HUES6 (cell line): ENCODE measurements around the gene TTC21B.

Source experiments
- H3K27ac ChIP-seq: 2 replicates; pipeline ENCODE4 v1.7.0; 2013; ENCODE audit warnings: low read depth, mild to moderate bottlenecking, low read length, inconsistent platforms
- H3K27me3 ChIP-seq: 2 replicates; pipeline ENCODE4 v1.6.1; 2013; ENCODE audit warnings: low read length; ENCODE audit not compliant: control insufficient read depth, insufficient read depth
- H3K36me3 ChIP-seq: 2 replicates; pipeline ENCODE4 v1.6.1; 2013; ENCODE audit warnings: low read length; ENCODE audit not compliant: control insufficient read depth, insufficient read depth
- H3K4me1 ChIP-seq: 2 replicates; pipeline ENCODE4 v1.6.1; 2013; ENCODE audit warnings: low read length; ENCODE audit not compliant: control insufficient read depth, insufficient read depth
- H3K4me3 ChIP-seq: 2 replicates; pipeline ENCODE4 v1.5.1; 2013; ENCODE audit warnings: low read depth, low read length
- H3K9ac ChIP-seq: one replicate; pipeline ENCODE4 v1.6.1; 2013; ENCODE audit warnings: mild to moderate bottlenecking, low read length
- H3K9me3 ChIP-seq: 2 replicates; pipeline ENCODE4 v1.6.1; 2013; ENCODE audit warnings: low read depth, low read length; ENCODE audit not compliant: control insufficient read depth, insufficient read depth

The TTC21B gene

DNA sequence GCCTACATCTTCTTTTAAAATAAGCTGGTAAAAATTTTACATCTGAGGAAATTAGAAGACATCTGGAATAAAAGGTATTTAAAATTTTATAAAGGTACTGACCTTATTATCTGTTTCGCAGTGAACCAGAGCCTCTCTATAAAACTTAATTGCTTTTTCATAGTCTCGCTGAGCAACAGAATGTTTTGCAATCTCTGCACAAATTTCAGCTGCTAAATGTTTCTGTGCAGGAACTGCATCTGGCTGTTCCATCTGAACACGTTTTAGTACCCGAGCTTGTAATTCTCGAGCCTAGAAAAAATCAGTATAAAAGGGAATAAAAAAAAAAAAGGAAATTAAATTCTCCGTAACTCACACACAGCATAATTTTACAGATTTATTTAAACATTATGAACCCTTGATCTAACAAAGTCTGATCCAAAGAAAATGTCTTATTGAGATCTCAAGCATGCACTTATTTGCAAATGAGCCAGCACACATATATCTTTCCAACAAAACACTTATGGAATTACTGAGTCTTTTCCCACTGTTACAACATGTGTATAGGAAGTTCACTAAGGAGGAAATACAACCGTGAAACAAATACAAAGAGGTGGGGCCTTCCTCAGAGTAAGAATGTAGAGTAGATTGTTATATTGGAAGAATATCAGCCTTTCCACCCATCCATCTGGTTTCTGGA lies 51.8 kb downstream of the TTC21B start:
- Histone ChIP-seq H3K36me3 (peaks cover 49% of the 10 kb centered on the region), H3K4me3 (no peak overlapping the region), H3K27ac (no peak overlapping the region), H3K27me3 (no peaks in the 10 kb centered on the region), H3K9ac (no peak overlapping the region), H3K4me1 (no peaks in the 10 kb centered on the region), H3K9me3 (no peaks in the 10 kb centered on the region)

DNA sequence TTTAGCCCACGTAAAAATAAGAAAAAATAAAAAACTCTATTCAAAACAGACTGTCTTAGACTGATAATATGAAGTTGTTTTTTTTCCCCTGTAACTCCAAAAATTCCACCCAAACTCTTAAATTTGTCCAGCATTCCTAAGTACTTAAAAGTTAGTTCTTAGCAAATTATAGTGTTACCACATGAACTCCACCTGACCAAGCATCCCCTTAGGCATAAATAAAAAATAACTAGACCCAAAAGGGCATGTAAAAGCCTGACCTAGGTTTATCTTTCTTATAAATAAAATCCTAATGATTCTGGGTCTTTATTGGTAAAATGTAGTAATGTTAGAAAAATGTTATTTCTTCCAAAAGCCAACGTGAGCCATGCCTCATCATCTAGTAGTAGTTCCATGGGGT lies 54.3 kb downstream of the TTC21B start:
- no peaks in the 10 kb centered on the region for H3K27me3 ChIP-seq
- no peaks in the 10 kb centered on the region for H3K4me1 ChIP-seq
- no peaks in the 10 kb centered on the region for H3K9me3 ChIP-seq
- H3K36me3 ChIP-seq = peaks cover 53% of the 10 kb centered on the region
- H3K27ac ChIP-seq = no peak overlapping the region
- no peak overlapping the region for H3K9ac ChIP-seq
- H3K4me3 ChIP-seq = no peak overlapping the region

DNA sequence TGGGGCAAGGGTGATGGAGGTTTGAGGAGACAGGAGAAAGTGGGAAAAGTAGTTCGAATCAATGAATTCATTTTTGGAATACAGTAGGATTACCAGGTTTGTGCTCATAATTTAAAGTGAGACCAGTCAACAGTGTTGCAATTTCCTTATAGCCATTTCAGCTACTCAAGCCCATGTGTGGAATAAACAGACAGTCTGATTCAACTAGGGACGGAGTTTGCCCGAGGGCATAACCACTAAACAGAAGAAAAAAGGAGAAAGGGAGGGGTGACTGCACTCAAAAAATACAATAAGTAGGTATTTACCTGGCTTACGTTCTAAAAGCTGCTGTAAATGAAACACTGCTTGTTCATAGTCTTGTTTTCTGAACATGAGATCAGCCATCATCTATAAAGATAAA lies 55.2 kb downstream of the TTC21B start:
- peaks cover 59% of the 10 kb centered on the region for H3K36me3 ChIP-seq
- no peak overlapping the region for H3K27ac ChIP-seq
- H3K4me1 ChIP-seq = no peaks in the 10 kb centered on the region
- H3K27me3 ChIP-seq = no peaks in the 10 kb centered on the region
- no peaks in the 10 kb centered on the region for H3K9me3 ChIP-seq
- no peak overlapping the region for H3K4me3 ChIP-seq
- H3K9ac ChIP-seq = no peak overlapping the region

- Histone ChIP-seq H3K36me3 (peaks cover 61% of the 10 kb centered on the region), H3K9me3 (no peaks in the 10 kb centered on the region), H3K27me3 (no peaks in the 10 kb centered on the region), H3K9ac (no peak overlapping the region), H3K27ac (no peak overlapping the region), H3K4me3 (no peak overlapping the region), H3K4me1 (no peaks in the 10 kb centered on the region)
These were observed 55.9 kb downstream of the TTC21B start for GRCh38 chr2:165897726-165898125.

GRCh38 chr2:165897074-165897473 lies 56.5 kb downstream of the TTC21B start:
- Histone ChIP-seq H3K9ac (no peak overlapping the region), H3K4me1 (no peaks in the 10 kb centered on the region), H3K27ac (no peak overlapping the region), H3K9me3 (no peaks in the 10 kb centered on the region), H3K36me3 (peaks cover 63% of the 10 kb centered on the region), H3K4me3 (no peak overlapping the region), H3K27me3 (no peaks in the 10 kb centered on the region)

DNA sequence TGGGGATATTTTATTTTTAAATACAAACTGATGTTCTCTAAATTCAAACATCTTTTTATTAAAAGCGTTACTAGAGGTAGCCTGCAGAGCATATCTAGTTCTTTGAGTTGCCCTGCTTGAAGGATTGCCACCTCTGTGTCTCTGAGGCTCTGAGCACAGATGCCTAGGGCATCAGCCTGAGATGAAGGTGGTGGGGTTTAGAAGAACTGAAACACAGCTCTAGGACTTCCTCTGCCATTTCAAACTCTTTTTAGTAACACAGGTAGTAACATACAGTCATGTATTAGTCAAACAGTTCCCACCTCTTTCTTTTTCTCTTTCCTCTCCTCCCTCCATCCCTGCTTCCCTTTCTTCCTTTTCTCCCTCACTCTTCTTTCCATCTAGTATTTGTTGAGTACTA lies 57.6 kb downstream of the TTC21B start:
- no peak overlapping the region for H3K27ac ChIP-seq
- H3K36me3 ChIP-seq = peaks cover 55% of the 10 kb centered on the region
- no peak overlapping the region for H3K9ac ChIP-seq
- no peak overlapping the region for H3K4me3 ChIP-seq
- H3K4me1 ChIP-seq = no peaks in the 10 kb centered on the region
- no peaks in the 10 kb centered on the region for H3K27me3 ChIP-seq
- no peaks in the 10 kb centered on the region for H3K9me3 ChIP-seq

DNA sequence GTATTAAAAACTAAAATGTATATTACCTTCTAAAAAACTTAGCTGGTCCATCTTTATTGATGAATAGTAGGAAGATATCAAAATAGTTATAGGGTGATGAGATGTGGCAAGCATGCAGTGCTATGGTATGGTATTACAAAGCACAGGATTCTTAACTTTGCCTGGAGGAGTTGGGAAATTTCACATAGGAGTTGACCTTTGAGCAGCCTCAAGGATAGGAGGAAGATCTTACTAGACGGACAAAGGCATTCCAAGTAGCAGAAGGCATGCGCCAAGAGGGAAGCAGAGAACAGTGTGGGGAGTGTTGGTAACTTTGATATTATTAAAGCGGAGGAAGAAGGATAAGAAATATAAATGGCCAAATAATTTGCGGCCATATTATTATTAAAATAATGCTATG lies 60.0 kb downstream of the TTC21B start:
- Histone ChIP-seq H3K9ac (no peak overlapping the region), H3K27me3 (no peaks in the 10 kb centered on the region), H3K4me1 (no peaks in the 10 kb centered on the region), H3K9me3 (no peaks in the 10 kb centered on the region), H3K36me3 (peaks cover 50% of the 10 kb centered on the region), H3K27ac (no peak overlapping the region), H3K4me3 (no peak overlapping the region)

- Histone ChIP-seq H3K27ac (no peak overlapping the region), H3K4me1 (no peaks in the 10 kb centered on the region), H3K9ac (no peak overlapping the region), H3K36me3 (peaks cover 40% of the 10 kb centered on the region), H3K4me3 (no peak overlapping the region), H3K9me3 (no peaks in the 10 kb centered on the region), H3K27me3 (no peaks in the 10 kb centered on the region)
These were observed 61.0 kb downstream of the TTC21B start for GRCh38 chr2:165892526-165892925.

GRCh38 chr2:165891943-165892342 lies 61.6 kb downstream of the TTC21B start:
- no peak overlapping the region for H3K27ac ChIP-seq
- H3K4me1 ChIP-seq = no peaks in the 10 kb centered on the region
- H3K36me3 ChIP-seq = peaks cover 37% of the 10 kb centered on the region
- no peaks in the 10 kb centered on the region for H3K27me3 ChIP-seq
- no peaks in the 10 kb centered on the region for H3K9me3 ChIP-seq
- no peak overlapping the region for H3K9ac ChIP-seq
- H3K4me3 ChIP-seq = no peak overlapping the region

DNA sequence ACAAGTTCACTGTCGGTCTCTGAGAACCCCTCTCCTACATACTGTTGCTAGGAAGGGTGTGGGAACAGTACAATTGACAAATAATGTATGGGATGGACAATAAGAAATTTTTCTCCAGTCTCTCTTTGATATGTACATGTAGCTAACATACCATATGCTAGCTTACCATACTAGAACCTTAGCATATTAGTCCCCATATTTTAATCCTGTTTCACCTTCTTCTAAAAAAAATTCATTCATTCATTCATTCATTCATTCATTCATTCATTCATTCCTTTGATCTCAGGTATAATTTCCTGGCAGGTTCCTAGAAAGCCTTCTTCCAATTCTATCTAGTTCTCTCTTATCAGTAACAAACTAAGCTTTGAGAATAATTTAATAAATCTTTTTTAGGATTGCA lies 62.2 kb downstream of the TTC21B start:
- H3K4me3 ChIP-seq = no peak overlapping the region
- no peaks in the 10 kb centered on the region for H3K27me3 ChIP-seq
- no peak overlapping the region for H3K27ac ChIP-seq
- H3K4me1 ChIP-seq = no peaks in the 10 kb centered on the region
- peaks cover 36% of the 10 kb centered on the region for H3K36me3 ChIP-seq
- H3K9me3 ChIP-seq = no peaks in the 10 kb centered on the region
- H3K9ac ChIP-seq = no peak overlapping the region

DNA sequence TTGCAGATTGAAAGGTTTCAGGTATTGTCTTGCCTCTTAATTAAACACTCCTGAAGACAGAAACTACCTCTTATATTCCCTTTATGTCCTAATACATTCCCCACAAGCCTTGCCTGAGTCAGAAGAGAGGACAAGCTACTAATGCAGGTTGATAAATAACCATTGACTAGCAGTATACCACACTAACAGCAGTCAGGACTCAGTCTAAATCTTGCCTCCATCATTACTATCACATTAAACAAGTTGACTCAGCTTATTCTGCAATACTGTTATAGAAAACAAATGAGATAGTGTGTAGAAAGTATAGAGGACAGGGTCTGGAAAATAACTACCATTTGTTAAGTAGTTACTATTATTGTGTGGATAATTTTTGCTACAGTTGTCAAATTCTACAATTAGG lies 63.8 kb downstream of the TTC21B start:
- Histone ChIP-seq H3K27ac (no peak overlapping the region), H3K9me3 (no peaks in the 10 kb centered on the region), H3K4me3 (no peak overlapping the region), H3K4me1 (no peaks in the 10 kb centered on the region), H3K27me3 (no peaks in the 10 kb centered on the region), H3K9ac (no peak overlapping the region), H3K36me3 (peaks cover 42% of the 10 kb centered on the region)

GRCh38 chr2:165889158-165889557 lies 64.4 kb downstream of the TTC21B start:
- Histone ChIP-seq H3K4me1 (no peaks in the 10 kb centered on the region), H3K27ac (no peak overlapping the region), H3K36me3 (peaks cover 38% of the 10 kb centered on the region), H3K27me3 (no peaks in the 10 kb centered on the region), H3K9ac (no peak overlapping the region), H3K9me3 (no peaks in the 10 kb centered on the region), H3K4me3 (no peak overlapping the region)
